ENCODE results near the gene SETDB2. TPM values are rescaled to one million over a fixed set of nuclear protein-coding genes. Genes with fewer than 3 reads are reported as not detected.

SETDB2 gene
- total and polyA plus RNA-seq, 4 donors: 1.9 to 6.2 (median 4.9) TPM

DNA sequence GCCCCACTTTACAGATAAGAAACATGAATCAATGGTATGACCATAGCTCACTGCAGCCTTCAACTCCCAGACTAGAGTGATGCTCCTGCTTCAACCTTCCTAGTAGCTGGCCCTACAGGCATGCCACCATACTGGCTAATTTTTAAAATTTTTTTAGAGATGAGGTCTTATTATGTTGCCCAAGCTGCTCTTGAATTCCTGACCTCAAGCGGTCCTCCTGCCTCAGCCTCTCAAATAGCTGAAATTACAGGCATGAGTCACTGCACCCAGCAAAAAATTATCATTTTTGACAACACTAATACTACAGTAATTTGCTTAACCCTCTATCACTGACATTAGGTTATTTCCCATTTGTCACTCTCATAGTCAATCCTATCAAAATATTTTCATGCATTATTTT is 15.0 kb upstream of the SETDB2 start:
- TF ChIP-seq HNF4A (conservative IDR thresholded peaks at IDR 0.05) (no peak), FOXA2 (IDR thresholded peaks at IDR 0.05) (no peak), JUND (IDR thresholded peaks at IDR 0.05) (no peak), SP1 (IDR thresholded peaks at IDR 0.05) (no peak)
- DNase-seq (ENCODE audit: low spot score): no peak
- Histone ChIP-seq H3K4me1 (ENCODE audit: control insufficient read depth in 4 of 4, insufficient read depth in 4 of 4, low read length in 3 of 4) (no peaks in the 10 kb centered on the region), H3K9ac (ENCODE audit: low read depth in 1 of 2, low read length in 2 of 2) (no peak overlapping the region), H3K27me3 (ENCODE audit: control insufficient read depth in 4 of 4, insufficient read depth in 4 of 4, low read length in 3 of 4) (no peaks in the 10 kb centered on the region), H3K9me3 (ENCODE audit: control insufficient read depth in 4 of 4, low read length in 3 of 4) (no peaks in the 10 kb centered on the region), H3K4me3 (ENCODE audit: low read depth in 1 of 3, low read length in 3 of 3) (no peak overlapping the region), H3K36me3 (ENCODE audit: control insufficient read depth in 4 of 4, insufficient read depth in 3 of 4, low read depth in 1 of 4, low read length in 3 of 4) (peaks cover 0 to 3% (median 2%) of the 10 kb centered on the region in 4 donors), H3K27ac (ENCODE audit: low read depth in 1 of 2, low read length in 2 of 2) (no peak overlapping the region)
- WGBS: 100% methylated on average over 1 of the region's 1 CpG

DNA sequence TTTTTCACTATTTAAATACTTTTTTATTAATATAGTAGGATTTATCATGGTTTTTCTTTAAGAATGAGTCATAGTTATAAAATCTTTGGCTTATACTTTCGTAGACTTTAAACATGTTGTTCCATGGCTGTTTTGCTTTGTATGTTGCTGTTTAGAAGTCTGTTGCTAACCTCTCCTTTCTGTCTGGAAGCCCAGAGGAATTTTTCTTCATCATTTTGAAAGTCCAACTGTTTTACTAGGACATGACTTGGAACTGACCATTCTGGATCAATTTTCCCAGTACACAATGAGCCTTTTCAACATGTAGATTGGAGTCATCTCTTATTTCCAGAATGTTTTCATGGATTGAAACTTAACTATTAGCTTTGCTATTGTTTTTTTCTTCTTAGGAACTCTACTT is 8.1 kb upstream of the SETDB2 start:
- Histone ChIP-seq H3K36me3 (ENCODE audit: control insufficient read depth in 4 of 4, insufficient read depth in 3 of 4, low read depth in 1 of 4, low read length in 3 of 4) (peaks cover 0 to 3% (median 2%) of the 10 kb centered on the region in 4 donors), H3K27me3 (ENCODE audit: control insufficient read depth in 4 of 4, insufficient read depth in 4 of 4, low read length in 3 of 4) (no peaks in the 10 kb centered on the region), H3K27ac (ENCODE audit: low read depth in 1 of 2, low read length in 2 of 2) (no peak overlapping the region), H3K9ac (ENCODE audit: low read depth in 1 of 2, low read length in 2 of 2) (no peak overlapping the region), H3K4me3 (ENCODE audit: low read depth in 1 of 3, low read length in 3 of 3) (no peak overlapping the region), H3K4me1 (ENCODE audit: control insufficient read depth in 4 of 4, insufficient read depth in 4 of 4, low read length in 3 of 4) (no peaks in the 10 kb centered on the region), H3K9me3 (ENCODE audit: control insufficient read depth in 4 of 4, low read length in 3 of 4) (no peaks in the 10 kb centered on the region)
- 95% methylated on average over 1 of the region's 1 CpG for WGBS
- DNase-seq (ENCODE audit: low spot score): no peak
- TF ChIP-seq RAD21 (IDR thresholded peaks at IDR 0.05) (no peak), GABPA (IDR thresholded peaks at IDR 0.05 in 1 of 2, conservative IDR thresholded peaks at IDR 0.05 in 1 of 2) (no peak), EGR1 (IDR thresholded peaks at IDR 0.05; ENCODE audit: low read depth in 2 of 2) (no peak), JUND (IDR thresholded peaks at IDR 0.05) (no peak), RXRA (IDR thresholded peaks at IDR 0.05) (no peak), SP1 (IDR thresholded peaks at IDR 0.05) (no peak), NR2F2 (IDR thresholded peaks at IDR 0.05) (no peak), FOXA1 (IDR thresholded peaks at IDR 0.05) (no peak), YY1 (IDR thresholded peaks at IDR 0.05) (no peak), HNF4G (IDR thresholded peaks at IDR 0.05) (no peak), FOXA2 (IDR thresholded peaks at IDR 0.05) (no peak), HNF4A (conservative IDR thresholded peaks at IDR 0.05) (no peak), TAF1 (conservative IDR thresholded peaks at IDR 0.05) (no peak)
- TF ChIP-seq, protein P1, sequence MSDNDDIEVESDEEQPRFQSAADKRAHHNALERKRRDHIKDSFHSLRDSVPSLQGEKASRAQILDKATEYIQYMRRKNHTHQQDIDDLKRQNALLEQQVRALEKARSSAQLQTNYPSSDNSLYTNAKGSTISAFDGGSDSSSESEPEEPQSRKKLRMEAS (IDR thresholded peaks at IDR 0.05): no peak
- TF ChIP-seq, protein P2, sequence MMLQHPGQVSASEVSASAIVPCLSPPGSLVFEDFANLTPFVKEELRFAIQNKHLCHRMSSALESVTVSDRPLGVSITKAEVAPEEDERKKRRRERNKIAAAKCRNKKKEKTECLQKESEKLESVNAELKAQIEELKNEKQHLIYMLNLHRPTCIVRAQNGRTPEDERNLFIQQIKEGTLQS (IDR thresholded peaks at IDR 0.05): no peak
- TF ChIP-seq, protein P3, sequence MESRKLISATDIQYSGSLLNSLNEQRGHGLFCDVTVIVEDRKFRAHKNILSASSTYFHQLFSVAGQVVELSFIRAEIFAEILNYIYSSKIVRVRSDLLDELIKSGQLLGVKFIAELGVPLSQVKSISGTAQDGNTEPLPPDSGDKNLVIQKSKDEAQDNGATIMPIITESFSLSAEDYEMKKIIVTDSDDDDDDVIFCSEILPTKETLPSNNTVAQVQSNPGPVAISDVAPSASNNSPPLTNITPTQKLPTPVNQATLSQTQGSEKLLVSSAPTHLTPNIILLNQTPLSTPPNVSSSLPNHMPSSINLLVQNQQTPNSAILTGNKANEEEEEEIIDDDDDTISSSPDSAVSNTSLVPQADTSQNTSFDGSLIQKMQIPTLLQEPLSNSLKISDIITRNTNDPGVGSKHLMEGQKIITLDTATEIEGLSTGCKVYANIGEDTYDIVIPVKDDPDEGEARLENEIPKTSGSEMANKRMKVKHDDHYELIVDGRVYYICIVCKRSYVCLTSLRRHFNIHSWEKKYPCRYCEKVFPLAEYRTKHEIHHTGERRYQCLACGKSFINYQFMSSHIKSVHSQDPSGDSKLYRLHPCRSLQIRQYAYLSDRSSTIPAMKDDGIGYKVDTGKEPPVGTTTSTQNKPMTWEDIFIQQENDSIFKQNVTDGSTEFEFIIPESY (IDR thresholded peaks at IDR 0.05): no peak
- TF ChIP-seq, protein P4, sequence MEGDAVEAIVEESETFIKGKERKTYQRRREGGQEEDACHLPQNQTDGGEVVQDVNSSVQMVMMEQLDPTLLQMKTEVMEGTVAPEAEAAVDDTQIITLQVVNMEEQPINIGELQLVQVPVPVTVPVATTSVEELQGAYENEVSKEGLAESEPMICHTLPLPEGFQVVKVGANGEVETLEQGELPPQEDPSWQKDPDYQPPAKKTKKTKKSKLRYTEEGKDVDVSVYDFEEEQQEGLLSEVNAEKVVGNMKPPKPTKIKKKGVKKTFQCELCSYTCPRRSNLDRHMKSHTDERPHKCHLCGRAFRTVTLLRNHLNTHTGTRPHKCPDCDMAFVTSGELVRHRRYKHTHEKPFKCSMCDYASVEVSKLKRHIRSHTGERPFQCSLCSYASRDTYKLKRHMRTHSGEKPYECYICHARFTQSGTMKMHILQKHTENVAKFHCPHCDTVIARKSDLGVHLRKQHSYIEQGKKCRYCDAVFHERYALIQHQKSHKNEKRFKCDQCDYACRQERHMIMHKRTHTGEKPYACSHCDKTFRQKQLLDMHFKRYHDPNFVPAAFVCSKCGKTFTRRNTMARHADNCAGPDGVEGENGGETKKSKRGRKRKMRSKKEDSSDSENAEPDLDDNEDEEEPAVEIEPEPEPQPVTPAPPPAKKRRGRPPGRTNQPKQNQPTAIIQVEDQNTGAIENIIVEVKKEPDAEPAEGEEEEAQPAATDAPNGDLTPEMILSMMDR (IDR thresholded peaks at IDR 0.05; ENCODE audit: low read depth, low read length, missing input control): no peak

All from liver (tissue), 9 donors.